Measurements from ENCODE around the gene TMEM244.
A peak's percentile ranks its signal among the peaks of the same experiment; 100 is the strongest.
"Not testable (repeated sequence)": the region's sequence is repeated elsewhere in the genome, so short reads cannot be mapped to it uniquely, and the experiment has no call there.

TMEM244 gene

GRCh38 chr6:129812145-129812777 lies 48.9 kb downstream of the TMEM244 start:
- DNase-seq (ENCODE audit: low spot score) = no peak

GRCh38 chr6:129807141-129807540 lies 54.0 kb downstream of the TMEM244 start:
- DNase-seq (ENCODE audit: low spot score) = not testable (repeated sequence)

- DNase-seq (ENCODE audit: low spot score) = not testable (repeated sequence)
Observed at GRCh38 chr6:129802920-129803319, 58.2 kb downstream of the TMEM244 start.

- no peak for DNase-seq (ENCODE audit: low spot score)
Observed at GRCh38 chr6:129801909-129802308, 59.2 kb downstream of the TMEM244 start.

GRCh38 chr6:129795261-129795660 lies 65.9 kb downstream of the TMEM244 start:
- DNase-seq (ENCODE audit: low spot score) = peak; percentile 9

GRCh38 chr6:129793447-129793846 lies 67.7 kb downstream of the TMEM244 start:
- DNase-seq (ENCODE audit: low spot score) = no peak

GRCh38 chr6:129792049-129792448 lies 69.1 kb downstream of the TMEM244 start:
- no peak for DNase-seq (ENCODE audit: low spot score)

GRCh38 chr6:129790785-129791184 lies 70.3 kb downstream of the TMEM244 start:
- no peak for DNase-seq (ENCODE audit: low spot score)

GRCh38 chr6:129789974-129790373 lies 71.1 kb downstream of the TMEM244 start:
- no peak for DNase-seq (ENCODE audit: low spot score)

- no peak for DNase-seq (ENCODE audit: low spot score)
Observed at GRCh38 chr6:129787816-129788215, 73.3 kb downstream of the TMEM244 start.

GRCh38 chr6:129786548-129786947 lies 74.6 kb downstream of the TMEM244 start:
- DNase-seq (ENCODE audit: low spot score) = no peak

GRCh38 chr6:129785756-129786135 lies 75.4 kb downstream of the TMEM244 start:
- DNase-seq (ENCODE audit: low spot score) = no peak

GRCh38 chr6:129785047-129785755 lies 75.9 kb downstream of the TMEM244 start:
- DNase-seq (ENCODE audit: low spot score) = no peak
